Gastrocnemius medialis (tissue), 4 donors: ENCODE measurements around the gene PHACTR1.

ENCODE experiments used
- POLR2A ChIP-seq, 2 donors: fragments of 450-650 bp; IDR thresholded peaks; one replicate each; pipeline ENCODE4 v1.6.1; 2017; ENCODE audit warnings: antibody characterized with exemption in 2 of 2, mild to moderate bottlenecking in 2 of 2, moderate library complexity in 2 of 2
- TF ChIP-seq, protein P1 (sequence below), 5 experiments: fragments of 450-650 bp in 3 of 5; fragments of 200-600 bp in 2 of 5; sonication (generic) in 2 of 5; IDR thresholded peaks in 4 of 5; conservative IDR thresholded peaks in 1 of 5; 1 replicate in 4 of 5; 2 replicates in 1 of 5; pipeline ENCODE4 v1.5.1; 2016 to 2019; ENCODE audit warnings: antibody characterized with exemption in 5 of 5, mild to moderate bottlenecking in 3 of 5, moderate library complexity in 3 of 5

DNA sequence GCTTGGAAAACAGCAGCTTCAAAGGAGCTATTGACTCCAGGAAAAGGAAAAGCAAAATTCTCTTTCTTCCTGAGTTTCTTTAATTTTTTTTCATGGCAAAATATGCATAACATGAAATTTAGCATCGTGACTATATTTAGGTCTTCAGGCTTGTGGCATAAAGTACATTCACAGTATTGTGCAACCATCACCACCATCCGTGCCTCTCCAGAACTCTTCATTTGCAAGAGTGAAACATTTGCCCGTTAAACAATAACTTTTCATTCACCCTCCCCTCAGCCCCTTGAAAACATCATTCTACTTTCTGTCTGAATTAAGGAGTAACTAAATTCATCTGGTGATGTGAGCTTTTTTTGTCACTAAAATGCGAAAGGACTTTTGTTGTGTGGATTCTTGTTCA is 251.7 kb downstream of the PHACTR1 start:
- TF ChIP-seq, protein P1, sequence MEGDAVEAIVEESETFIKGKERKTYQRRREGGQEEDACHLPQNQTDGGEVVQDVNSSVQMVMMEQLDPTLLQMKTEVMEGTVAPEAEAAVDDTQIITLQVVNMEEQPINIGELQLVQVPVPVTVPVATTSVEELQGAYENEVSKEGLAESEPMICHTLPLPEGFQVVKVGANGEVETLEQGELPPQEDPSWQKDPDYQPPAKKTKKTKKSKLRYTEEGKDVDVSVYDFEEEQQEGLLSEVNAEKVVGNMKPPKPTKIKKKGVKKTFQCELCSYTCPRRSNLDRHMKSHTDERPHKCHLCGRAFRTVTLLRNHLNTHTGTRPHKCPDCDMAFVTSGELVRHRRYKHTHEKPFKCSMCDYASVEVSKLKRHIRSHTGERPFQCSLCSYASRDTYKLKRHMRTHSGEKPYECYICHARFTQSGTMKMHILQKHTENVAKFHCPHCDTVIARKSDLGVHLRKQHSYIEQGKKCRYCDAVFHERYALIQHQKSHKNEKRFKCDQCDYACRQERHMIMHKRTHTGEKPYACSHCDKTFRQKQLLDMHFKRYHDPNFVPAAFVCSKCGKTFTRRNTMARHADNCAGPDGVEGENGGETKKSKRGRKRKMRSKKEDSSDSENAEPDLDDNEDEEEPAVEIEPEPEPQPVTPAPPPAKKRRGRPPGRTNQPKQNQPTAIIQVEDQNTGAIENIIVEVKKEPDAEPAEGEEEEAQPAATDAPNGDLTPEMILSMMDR (IDR thresholded peaks at IDR 0.05 in 4 of 5, conservative IDR thresholded peaks at IDR 0.05 in 1 of 5) = no peak
- TF ChIP-seq POLR2A (IDR thresholded peaks at IDR 0.05) = no peak
